Mucosa of descending colon (tissue), 3 donors: Measurements from ENCODE around the gene MIB1. TPM values are rescaled to one million over a fixed set of nuclear protein-coding genes. Genes with fewer than 3 reads are reported as not detected.
"Not testable (repeated sequence)": the region's sequence is repeated elsewhere in the genome, so short reads cannot be mapped to it uniquely, and the experiment has no call there.

Source experiments
- ATAC-seq: fragments of 200-7000 bp; cut with Tn5 transposase; one replicate; pipeline ENCODE4 v1.9.1; 2020; ENCODE audit warnings: mild to moderate bottlenecking, moderate library complexity
- DNase-seq, 3 donors: peaks; one replicate each; pipeline ENCODE4 v3.0.0-alpha.2; 2020
- H3K36me3 ChIP-seq: fragments of 200-600 bp; one replicate; pipeline ENCODE4 v1.8.0; 2021; ENCODE audit warnings: low read depth, mild to moderate bottlenecking
- H3K4me1 ChIP-seq: fragments of 200-600 bp; one replicate; pipeline ENCODE4 v1.8.0; 2021; ENCODE audit warnings: low read depth, mild to moderate bottlenecking
- H3K4me3 ChIP-seq: fragments of 200-600 bp; one replicate; pipeline ENCODE4 v1.8.0; 2021; ENCODE audit warnings: mild to moderate bottlenecking
- H3K9me3 ChIP-seq: fragments of 200-600 bp; one replicate; pipeline ENCODE4 v1.8.0; 2021; ENCODE audit warnings: mild to moderate bottlenecking
- intact Hi-C, 2 donors: fragments of 100-400 bp; cut with DNase I in 1 of 2; cut with micrococcal nuclease in 1 of 2; formaldehyde crosslinking; loops; one replicate each; pipeline versions ENCODE4 v1.11.0 to v1.11.1; 2022; cut with DNase I, micrococcal nuclease
- total RNA-seq, 3 donors: library from RNA; stranded (reverse); fragmentation: NEBNext Ultra II Directional in 2 of 3; extraction: Animal tissue kit (Norgen Biotek cat#: 25700) in 2 of 3; gene quantifications; one replicate each; pipeline versions ENCODE4 v1.2.1 to v1.2.4, GENCODE V29; 2021 to 2023
- TF ChIP-seq, protein P1 (sequence below): fragments of 200-600 bp; IDR thresholded peaks from one replicate; pipeline ENCODE4 v1.8.0; 2022; ENCODE audit warnings: antibody characterized with exemption, mild to moderate bottlenecking
- donor health status: DM: no; HTN: no; CAD: no; lungs with moderate emphysema.
- donor health status: DM: no; HTN: no; CAD: no.
- donor health status: DM: no; HTN: yes; CAD: no.

The MIB1 gene
- total RNA-seq, 3 donors from 2014 or later = 29.0 to 45.1 (median 33.1) TPM

DNA sequence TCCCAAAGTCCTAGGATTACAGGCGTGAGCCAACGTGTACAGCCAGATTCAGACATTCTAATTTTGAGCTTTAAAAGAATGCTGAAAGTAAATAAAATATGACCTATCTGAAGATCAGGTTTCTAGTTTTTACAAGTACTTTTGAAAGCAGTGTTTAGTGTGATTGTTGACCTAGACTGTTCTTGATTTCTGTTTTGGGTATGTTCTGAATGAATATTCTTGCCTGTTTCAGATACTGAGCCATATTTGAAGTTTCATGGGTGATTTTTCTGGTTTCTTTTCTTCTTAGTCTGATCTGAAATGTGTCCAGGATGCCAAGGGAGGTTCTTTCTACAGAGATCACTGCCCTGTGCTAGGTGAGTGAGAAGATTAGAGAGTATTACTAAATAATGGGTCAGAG is 37.2 kb downstream of the MIB1 start:
- TF ChIP-seq, protein P1, sequence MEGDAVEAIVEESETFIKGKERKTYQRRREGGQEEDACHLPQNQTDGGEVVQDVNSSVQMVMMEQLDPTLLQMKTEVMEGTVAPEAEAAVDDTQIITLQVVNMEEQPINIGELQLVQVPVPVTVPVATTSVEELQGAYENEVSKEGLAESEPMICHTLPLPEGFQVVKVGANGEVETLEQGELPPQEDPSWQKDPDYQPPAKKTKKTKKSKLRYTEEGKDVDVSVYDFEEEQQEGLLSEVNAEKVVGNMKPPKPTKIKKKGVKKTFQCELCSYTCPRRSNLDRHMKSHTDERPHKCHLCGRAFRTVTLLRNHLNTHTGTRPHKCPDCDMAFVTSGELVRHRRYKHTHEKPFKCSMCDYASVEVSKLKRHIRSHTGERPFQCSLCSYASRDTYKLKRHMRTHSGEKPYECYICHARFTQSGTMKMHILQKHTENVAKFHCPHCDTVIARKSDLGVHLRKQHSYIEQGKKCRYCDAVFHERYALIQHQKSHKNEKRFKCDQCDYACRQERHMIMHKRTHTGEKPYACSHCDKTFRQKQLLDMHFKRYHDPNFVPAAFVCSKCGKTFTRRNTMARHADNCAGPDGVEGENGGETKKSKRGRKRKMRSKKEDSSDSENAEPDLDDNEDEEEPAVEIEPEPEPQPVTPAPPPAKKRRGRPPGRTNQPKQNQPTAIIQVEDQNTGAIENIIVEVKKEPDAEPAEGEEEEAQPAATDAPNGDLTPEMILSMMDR = no peak
- Histone ChIP-seq H3K4me1 (no peaks in the 10 kb centered on the region), H3K4me3 (no peak overlapping the region), H3K9me3 (no peaks in the 10 kb centered on the region), H3K36me3 (no peaks in the 10 kb centered on the region)
- intact Hi-C loops = no loop called here
- ATAC-seq (no peak), DNase-seq (no peak)

GRCh38 chr18:21786526-21786925 is 45.9 kb downstream of the MIB1 start:
- intact Hi-C loops = no loop called here
- ATAC-seq = no peak
- Histone ChIP-seq H3K36me3 (no peaks in the 10 kb centered on the region), H3K9me3 (peaks cover 6% of the 10 kb centered on the region), H3K4me1 (no peaks in the 10 kb centered on the region), H3K4me3 (no peak overlapping the region)
- DNase-seq = no peak
- TF ChIP-seq, protein P1 = no peak

- DNase-seq, ATAC-seq, intact Hi-C loops, H3K36me3 ChIP-seq, H3K4me1 ChIP-seq, H3K9me3 ChIP-seq, H3K4me3 ChIP-seq: not testable (repeated sequence)
These were observed 55.5 kb downstream of the MIB1 start for GRCh38 chr18:21796089-21796488.

DNA sequence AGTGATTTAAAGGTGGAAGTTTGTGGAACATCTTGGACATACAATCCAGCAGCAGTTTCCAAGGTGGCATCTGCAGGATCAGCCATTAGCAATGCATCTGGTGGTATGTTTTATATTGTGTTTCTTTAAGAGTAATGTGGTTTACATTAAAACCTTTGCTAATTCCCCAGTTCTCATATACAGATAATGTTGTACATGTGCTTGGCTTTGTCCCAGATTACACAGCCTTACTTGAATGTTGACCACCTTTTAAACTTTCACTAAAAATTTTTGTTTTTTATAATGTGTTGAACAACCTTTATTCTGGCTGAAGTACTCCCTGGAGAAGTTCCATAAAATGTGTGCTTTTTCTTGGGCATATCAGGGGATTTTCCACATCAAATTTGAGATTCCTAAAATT is 57.5 kb downstream of the MIB1 start:
- intact Hi-C loops = no loop called here
- TF ChIP-seq, protein P1 = no peak
- ATAC-seq = no peak
- no peak for DNase-seq
- no peaks in the 10 kb centered on the region for H3K4me1 ChIP-seq
- H3K9me3 ChIP-seq = no peaks in the 10 kb centered on the region
- no peaks in the 10 kb centered on the region for H3K36me3 ChIP-seq
- H3K4me3 ChIP-seq = no peak overlapping the region

DNA sequence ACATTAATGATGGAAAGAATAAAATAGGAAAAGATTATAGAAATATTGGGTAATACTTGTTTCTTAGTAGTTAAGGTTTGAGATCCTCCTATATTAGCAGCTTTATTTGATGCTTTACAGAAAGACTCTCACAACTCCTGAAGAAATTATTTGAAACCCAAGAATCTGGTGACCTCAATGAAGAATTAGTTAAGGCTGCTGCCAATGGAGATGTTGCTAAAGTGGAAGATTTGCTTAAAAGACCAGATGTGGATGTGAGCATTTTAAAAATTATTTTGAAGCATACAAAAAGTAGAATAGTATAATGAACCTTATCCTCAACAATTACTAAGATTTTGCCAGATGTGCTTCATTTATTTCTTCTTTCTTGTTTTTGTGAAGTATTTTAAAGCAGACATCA is 59.1 kb downstream of the MIB1 start:
- intact Hi-C loops = no loop called here
- ATAC-seq (no peak), DNase-seq (no peak)
- TF ChIP-seq, protein P1 = no peak
- Histone ChIP-seq H3K4me1 (no peaks in the 10 kb centered on the region), H3K36me3 (no peaks in the 10 kb centered on the region), H3K9me3 (no peaks in the 10 kb centered on the region), H3K4me3 (no peak overlapping the region)

- Histone ChIP-seq H3K36me3 (no peaks in the 10 kb centered on the region), H3K4me3 (no peak overlapping the region), H3K4me1 (no peaks in the 10 kb centered on the region), H3K9me3 (no peaks in the 10 kb centered on the region)
- TF ChIP-seq, protein P1 = no peak
- intact Hi-C loops = no loop called here
- DNase-seq (no peak), ATAC-seq (no peak)
These were observed 62.9 kb downstream of the MIB1 start for GRCh38 chr18:21803495-21803894.
